Neural progenitor cell (in vitro differentiated cells): ENCODE data around the gene KIF19. TPM values are rescaled to one million over a fixed set of nuclear protein-coding genes. Genes with fewer than 3 reads are reported as not detected.

Experiments
- DNase-seq: peaks from one replicate; pipeline ENCODE4 v3.0.0-alpha.2; 2016; ENCODE audit warnings: low spot score
- H2AFZ ChIP-seq: fragments of 200-600 bp; sonication (generic); replicated peaks from 2 replicates; pipeline ENCODE4 v1.6.1; 2016; ENCODE audit warnings: antibody characterized with exemption
- H3F3A ChIP-seq: fragments of 200-600 bp; sonication (generic); 2 replicates; pipeline ENCODE4 v1.6.1; 2016; ENCODE audit warnings: antibody characterized with exemption, low read depth
- H3K27ac ChIP-seq: fragments of 200-600 bp; sonication (generic); 2 replicates; pipeline ENCODE4 v1.5.1; 2016; ENCODE audit warnings: mild to moderate bottlenecking
- H3K27me3 ChIP-seq: fragments of 200-600 bp; sonication (generic); 2 replicates; pipeline ENCODE4 v1.6.1; 2016; ENCODE audit warnings: mild to moderate bottlenecking, moderate library complexity
- H3K36me3 ChIP-seq: fragments of 200-600 bp; sonication (generic); 2 replicates; pipeline ENCODE4 v1.5.1; 2016
- H3K4me1 ChIP-seq: fragments of 200-600 bp; sonication (generic); 2 replicates; pipeline ENCODE4 v1.6.1; 2016; ENCODE audit warnings: mixed run types
- H3K4me2 ChIP-seq: fragments of 200-600 bp; sonication (generic); 2 replicates; pipeline ENCODE4 v1.6.1; 2016
- H3K4me3 ChIP-seq: fragments of 200-600 bp; sonication (generic); 2 replicates; pipeline ENCODE4 v1.5.1; 2016
- H3K79me2 ChIP-seq: fragments of 200-600 bp; sonication (generic); 2 replicates; pipeline ENCODE4 v1.6.1; 2016; ENCODE audit warnings: low read depth
- H3K9ac ChIP-seq: fragments of 200-600 bp; sonication (generic); 2 replicates; pipeline ENCODE4 v1.6.1; 2016
- H3K9me3 ChIP-seq: fragments of 200-600 bp; sonication (generic); 2 replicates; pipeline ENCODE4 v1.5.1; 2016; ENCODE audit warnings: low read depth
- H4K20me1 ChIP-seq: fragments of 200-600 bp; sonication (generic); 2 replicates; pipeline ENCODE4 v1.6.1; 2016; ENCODE audit warnings: low read depth
- H3K27ac Mint-ChIP-seq: 3 replicates; pipeline ENCODE4 v1.8.0; 2021; ENCODE audit warnings: mixed read lengths
- H3K27me3 Mint-ChIP-seq: 2 replicates; pipeline ENCODE4 v1.8.0; 2022; ENCODE audit warnings: low read depth, mild to moderate bottlenecking, inconsistent platforms, moderate library complexity, mixed read lengths; ENCODE audit not compliant: insufficient read depth
- H3K36me3 Mint-ChIP-seq: 3 replicates; pipeline ENCODE4 v1.8.0; 2021; ENCODE audit warnings: mixed read lengths
- H3K4me1 Mint-ChIP-seq: 3 replicates; pipeline ENCODE4 v1.8.0; 2021; ENCODE audit warnings: mixed read lengths
- H3K4me3 Mint-ChIP-seq: 3 replicates; pipeline ENCODE4 v1.8.0; 2021; ENCODE audit warnings: mild to moderate bottlenecking, moderate library complexity, mixed read lengths
- H3K9me3 Mint-ChIP-seq: 3 replicates; pipeline ENCODE4 v1.8.0; 2020; ENCODE audit warnings: mixed read lengths
- CTCF ChIP-seq: fragments of 200-600 bp; sonication (generic); IDR thresholded peaks from 2 replicates; pipeline ENCODE4 v1.5.1; 2017; ENCODE audit warnings: antibody characterized with exemption, mild to moderate bottlenecking
- EZH2 ChIP-seq: fragments of 200-600 bp; sonication (generic); IDR thresholded peaks from 2 replicates; pipeline ENCODE4 v1.6.1; 2017; ENCODE audit warnings: antibody characterized with exemption, mild to moderate bottlenecking, moderate library complexity
- EZH2phosphoT487 ChIP-seq: fragments of 200-600 bp; sonication (generic); IDR thresholded peaks from 2 replicates; pipeline ENCODE4 v1.6.1; 2017; ENCODE audit warnings: antibody characterized with exemption
- total RNA-seq: library from RNA; depleted of rRNA; stranded (reverse); fragments of >200 nt; gene quantifications from 2 replicates; pipeline ENCODE4 v1.2.3, GENCODE V29; 2015; ENCODE audit warnings: low replicate concordance

The KIF19 gene
- total RNA-seq, 1 donor from 2014 or later: 0.15 TPM

- no peaks in the 10 kb centered on the region for H3K36me3 Mint-ChIP-seq
- Histone ChIP-seq H3K9me3 (no peaks in the 10 kb centered on the region), H3K4me1 (no peaks in the 10 kb centered on the region), H3K27ac (no peak overlapping the region), H3F3A (no peaks in the 10 kb centered on the region), H3K79me2 (no peaks in the 10 kb centered on the region), H3K27me3 (no peaks in the 10 kb centered on the region), H3K4me3 (no peak overlapping the region), H3K9ac (no peak overlapping the region), H4K20me1 (no peaks in the 10 kb centered on the region), H3K36me3 (no peaks in the 10 kb centered on the region), H2AFZ (no peak overlapping the region), H3K4me2 (no peak overlapping the region)
- H3K27me3 Mint-ChIP-seq: peaks cover 3% of the 10 kb centered on the region
- H3K4me3 Mint-ChIP-seq: no peak overlapping the region
- H3K27ac Mint-ChIP-seq: no peak overlapping the region
- peaks cover 6% of the 10 kb centered on the region for H3K4me1 Mint-ChIP-seq
- peaks cover 7% of the 10 kb centered on the region for H3K9me3 Mint-ChIP-seq
- TF ChIP-seq EZH2phosphoT487 (no peak), EZH2 (no peak), CTCF (no peak)
- DNase-seq: no peak
Observed at GRCh38 chr17:74309902-74310301, 16.1 kb upstream of the KIF19 start.

GRCh38 chr17:74314877-74315276, 11.1 kb upstream of the KIF19 start:
- no peaks in the 10 kb centered on the region for H3K36me3 Mint-ChIP-seq
- H3K4me3 Mint-ChIP-seq: no peak overlapping the region
- H3K9me3 ChIP-seq: no peaks in the 10 kb centered on the region
- peaks cover 8% of the 10 kb centered on the region for H3K27me3 Mint-ChIP-seq
- no peaks in the 10 kb centered on the region for H3K27me3 ChIP-seq
- no peak overlapping the region for H2AFZ ChIP-seq
- H3K4me2 ChIP-seq: no peak overlapping the region
- TF ChIP-seq EZH2 (no peak), EZH2phosphoT487 (no peak), CTCF (no peak)
- H3K9ac ChIP-seq: no peak overlapping the region
- H3K9me3 Mint-ChIP-seq: peaks cover 7% of the 10 kb centered on the region
- no peaks in the 10 kb centered on the region for H3K79me2 ChIP-seq
- H3K27ac Mint-ChIP-seq: no peak overlapping the region
- H3K4me1 Mint-ChIP-seq: peaks cover 4% of the 10 kb centered on the region
- no peaks in the 10 kb centered on the region for H3F3A ChIP-seq
- no peaks in the 10 kb centered on the region for H4K20me1 ChIP-seq
- no peaks in the 10 kb centered on the region for H3K4me1 ChIP-seq
- H3K4me3 ChIP-seq: no peak overlapping the region
- H3K36me3 ChIP-seq: no peaks in the 10 kb centered on the region
- H3K27ac ChIP-seq: no peak overlapping the region
- no peak for DNase-seq

GRCh38 chr17:74316220-74316619, 9.8 kb upstream of the KIF19 start:
- no peaks in the 10 kb centered on the region for H3K36me3 Mint-ChIP-seq
- Histone ChIP-seq H3K9me3 (no peaks in the 10 kb centered on the region), H2AFZ (no peak overlapping the region), H3K4me1 (no peaks in the 10 kb centered on the region), H3K79me2 (no peaks in the 10 kb centered on the region), H3K4me2 (no peak overlapping the region), H4K20me1 (no peaks in the 10 kb centered on the region), H3F3A (no peaks in the 10 kb centered on the region), H3K4me3 (no peak overlapping the region), H3K27me3 (no peaks in the 10 kb centered on the region), H3K27ac (no peak overlapping the region), H3K36me3 (no peaks in the 10 kb centered on the region), H3K9ac (no peak overlapping the region)
- H3K9me3 Mint-ChIP-seq: peaks cover 7% of the 10 kb centered on the region
- H3K4me3 Mint-ChIP-seq: peak overlapping the region; percentile 55
- no peak for DNase-seq
- TF ChIP-seq EZH2phosphoT487 (no peak), EZH2 (no peak), CTCF (no peak)
- peak overlapping the region; percentile 82 for H3K27ac Mint-ChIP-seq
- H3K27me3 Mint-ChIP-seq: peaks cover 8% of the 10 kb centered on the region
- H3K4me1 Mint-ChIP-seq: peaks cover 4% of the 10 kb centered on the region

GRCh38 chr17:74317071-74317470, 9.0 kb upstream of the KIF19 start:
- Mint-ChIP-seq H3K4me1 (peaks cover 4% of the 10 kb centered on the region), H3K27me3 (peaks cover 6% of the 10 kb centered on the region), H3K4me3 (no peak overlapping the region)

More at GRCh38 chr17:74317071-74317470, 9.0 kb upstream of the KIF19 start:
- Histone ChIP-seq H3K4me2 (no peak overlapping the region), H3K27me3 (no peaks in the 10 kb centered on the region), H4K20me1 (no peaks in the 10 kb centered on the region), H3K36me3 (no peaks in the 10 kb centered on the region), H3K79me2 (no peaks in the 10 kb centered on the region), H3K9me3 (no peaks in the 10 kb centered on the region), H3K4me3 (no peak overlapping the region), H3K4me1 (no peaks in the 10 kb centered on the region), H3K27ac (no peak overlapping the region), H3K9ac (no peak overlapping the region), H3F3A (no peaks in the 10 kb centered on the region), H2AFZ (no peak overlapping the region)
- TF ChIP-seq CTCF (no peak), EZH2phosphoT487 (no peak), EZH2 (no peak)
- no peak for DNase-seq
- peaks cover 7% of the 10 kb centered on the region for H3K9me3 Mint-ChIP-seq
- no peak overlapping the region for H3K27ac Mint-ChIP-seq
- no peaks in the 10 kb centered on the region for H3K36me3 Mint-ChIP-seq
